PC-9 (cell line): Measurements from ENCODE around the gene KCNA10.

Experiments
- EZH2 ChIP-seq: fragments of 200-600 bp; sonication (generic); IDR thresholded peaks from 2 replicates; pipeline ENCODE4 v1.8.0; 2017; ENCODE audit warnings: antibody characterized with exemption, low read depth
- TF ChIP-seq, protein P1 (sequence below): fragments of 200-600 bp; sonication (generic); conservative IDR thresholded peaks from 2 replicates; pipeline ENCODE4 v1.6.1; 2017; ENCODE audit warnings: mixed run types, antibody characterized with exemption, mild to moderate bottlenecking, moderate library complexity

DNA sequence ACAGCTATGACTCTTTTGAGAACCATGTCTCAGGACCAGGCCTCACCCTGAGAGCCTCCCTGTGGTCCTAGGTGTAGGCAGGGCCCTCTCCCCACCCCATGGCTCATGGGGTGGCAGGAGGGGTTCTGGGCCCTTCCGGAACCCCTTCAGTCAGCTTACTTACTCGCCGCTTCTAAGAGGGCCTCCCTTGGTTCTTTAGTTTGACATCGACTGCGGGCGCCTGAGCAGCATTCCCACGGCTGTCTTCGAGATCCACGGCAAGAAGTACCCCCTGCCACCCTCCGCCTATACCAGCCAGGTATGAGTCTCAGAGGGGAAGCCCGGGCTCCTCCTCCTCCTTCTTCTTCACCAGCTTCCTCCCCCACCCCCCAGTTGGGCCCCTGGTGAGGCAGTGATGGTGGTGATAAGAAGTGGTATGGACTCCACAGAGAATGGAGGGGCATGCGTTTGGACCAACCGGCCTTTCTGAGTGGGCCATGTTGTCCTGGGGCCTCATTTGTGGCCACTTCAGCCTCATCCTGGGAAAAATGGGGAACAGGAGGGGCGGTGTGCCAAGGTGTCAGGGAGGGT is 28.9 kb downstream of the KCNA10 start:
- TF ChIP-seq, protein P1, sequence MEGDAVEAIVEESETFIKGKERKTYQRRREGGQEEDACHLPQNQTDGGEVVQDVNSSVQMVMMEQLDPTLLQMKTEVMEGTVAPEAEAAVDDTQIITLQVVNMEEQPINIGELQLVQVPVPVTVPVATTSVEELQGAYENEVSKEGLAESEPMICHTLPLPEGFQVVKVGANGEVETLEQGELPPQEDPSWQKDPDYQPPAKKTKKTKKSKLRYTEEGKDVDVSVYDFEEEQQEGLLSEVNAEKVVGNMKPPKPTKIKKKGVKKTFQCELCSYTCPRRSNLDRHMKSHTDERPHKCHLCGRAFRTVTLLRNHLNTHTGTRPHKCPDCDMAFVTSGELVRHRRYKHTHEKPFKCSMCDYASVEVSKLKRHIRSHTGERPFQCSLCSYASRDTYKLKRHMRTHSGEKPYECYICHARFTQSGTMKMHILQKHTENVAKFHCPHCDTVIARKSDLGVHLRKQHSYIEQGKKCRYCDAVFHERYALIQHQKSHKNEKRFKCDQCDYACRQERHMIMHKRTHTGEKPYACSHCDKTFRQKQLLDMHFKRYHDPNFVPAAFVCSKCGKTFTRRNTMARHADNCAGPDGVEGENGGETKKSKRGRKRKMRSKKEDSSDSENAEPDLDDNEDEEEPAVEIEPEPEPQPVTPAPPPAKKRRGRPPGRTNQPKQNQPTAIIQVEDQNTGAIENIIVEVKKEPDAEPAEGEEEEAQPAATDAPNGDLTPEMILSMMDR, result no peak
- TF ChIP-seq EZH2, result no peak
